ENCODE measurements around the gene CBY3.

DNA sequence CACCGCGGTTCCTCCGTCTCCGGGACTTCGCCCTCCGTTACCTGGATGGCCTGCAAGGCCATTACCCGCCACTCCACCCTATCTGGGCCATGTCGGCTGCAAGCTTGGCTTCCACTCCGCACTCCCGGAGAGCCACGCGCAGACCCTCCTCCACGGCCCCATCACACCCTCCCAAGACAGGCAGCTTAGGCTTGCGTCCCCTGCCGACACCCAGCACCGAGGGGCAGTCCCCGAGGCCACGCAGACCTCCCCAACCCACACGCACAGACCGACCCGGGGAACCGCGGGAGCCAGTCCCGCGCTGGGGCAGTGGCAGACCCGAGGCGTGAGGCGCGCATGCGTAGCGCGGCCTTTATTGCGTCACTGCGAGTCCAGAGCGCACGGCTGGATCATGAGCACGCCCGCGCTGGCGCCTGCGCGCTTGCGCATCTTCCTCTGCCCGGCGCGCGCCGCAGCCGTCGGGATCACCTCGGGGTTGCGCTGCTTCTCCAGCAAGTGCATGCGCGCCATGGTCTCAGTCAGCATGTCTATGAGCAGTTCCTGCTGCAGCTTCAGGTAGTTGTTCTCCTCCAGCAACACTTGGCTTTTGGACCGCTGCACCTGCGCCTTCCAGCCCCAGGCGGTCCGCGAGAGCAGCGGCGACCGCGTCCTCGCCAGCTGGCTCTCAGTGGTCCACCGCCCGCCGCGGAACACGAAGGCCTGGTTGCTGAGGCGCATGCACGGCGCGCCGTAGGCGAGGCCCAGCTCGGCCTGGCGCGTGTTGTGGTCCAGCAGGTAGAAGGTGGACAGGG lies 2.4 kb downstream of the CBY3 start:
- TF ChIP-seq, protein P1, sequence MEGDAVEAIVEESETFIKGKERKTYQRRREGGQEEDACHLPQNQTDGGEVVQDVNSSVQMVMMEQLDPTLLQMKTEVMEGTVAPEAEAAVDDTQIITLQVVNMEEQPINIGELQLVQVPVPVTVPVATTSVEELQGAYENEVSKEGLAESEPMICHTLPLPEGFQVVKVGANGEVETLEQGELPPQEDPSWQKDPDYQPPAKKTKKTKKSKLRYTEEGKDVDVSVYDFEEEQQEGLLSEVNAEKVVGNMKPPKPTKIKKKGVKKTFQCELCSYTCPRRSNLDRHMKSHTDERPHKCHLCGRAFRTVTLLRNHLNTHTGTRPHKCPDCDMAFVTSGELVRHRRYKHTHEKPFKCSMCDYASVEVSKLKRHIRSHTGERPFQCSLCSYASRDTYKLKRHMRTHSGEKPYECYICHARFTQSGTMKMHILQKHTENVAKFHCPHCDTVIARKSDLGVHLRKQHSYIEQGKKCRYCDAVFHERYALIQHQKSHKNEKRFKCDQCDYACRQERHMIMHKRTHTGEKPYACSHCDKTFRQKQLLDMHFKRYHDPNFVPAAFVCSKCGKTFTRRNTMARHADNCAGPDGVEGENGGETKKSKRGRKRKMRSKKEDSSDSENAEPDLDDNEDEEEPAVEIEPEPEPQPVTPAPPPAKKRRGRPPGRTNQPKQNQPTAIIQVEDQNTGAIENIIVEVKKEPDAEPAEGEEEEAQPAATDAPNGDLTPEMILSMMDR (IDR thresholded peaks at IDR 0.05): no peak
- peak; percentile 92 for TF ChIP-seq POLR2A (IDR thresholded peaks at IDR 0.05)
